Measurements from ENCODE around the gene CLIC4.
"Not testable (repeated sequence)": the region's sequence is repeated elsewhere in the genome, so short reads cannot be mapped to it uniquely, and the experiment has no call there.

Gene CLIC4

GRCh38 chr1:24875257-24875656 is 130.0 kb downstream of the CLIC4 start:
- no peak for DNase-seq (ENCODE audit: low read depth in 2 of 2)

GRCh38 chr1:24875991-24876506 is 130.8 kb downstream of the CLIC4 start:
- no peak for DNase-seq (ENCODE audit: low read depth in 2 of 2)

- no peak for DNase-seq (ENCODE audit: low read depth in 2 of 2)
Measured at GRCh38 chr1:24878045-24878444, 132.8 kb downstream of the CLIC4 start.

GRCh38 chr1:24878775-24879742 is 133.8 kb downstream of the CLIC4 start:
- no peak for DNase-seq (ENCODE audit: low read depth in 2 of 2)

GRCh38 chr1:24881034-24881433 is 135.8 kb downstream of the CLIC4 start:
- no peak for DNase-seq (ENCODE audit: low read depth in 2 of 2)

- no peak for DNase-seq (ENCODE audit: low read depth in 2 of 2)
Measured at GRCh38 chr1:24884751-24885150, 139.5 kb downstream of the CLIC4 start.

- DNase-seq (ENCODE audit: low read depth in 2 of 2): no peak
Measured at GRCh38 chr1:24886241-24886640, 141.0 kb downstream of the CLIC4 start.

GRCh38 chr1:24888061-24888970 is 143.1 kb downstream of the CLIC4 start:
- no peak for DNase-seq (ENCODE audit: low read depth in 2 of 2)

- DNase-seq (ENCODE audit: low read depth in 2 of 2): no peak
Measured at GRCh38 chr1:24888971-24889676, 143.9 kb downstream of the CLIC4 start.

- DNase-seq (ENCODE audit: low read depth in 2 of 2): no peak
Measured at GRCh38 chr1:24890887-24891286, 145.6 kb downstream of the CLIC4 start.

- not testable (repeated sequence) for DNase-seq (ENCODE audit: low read depth in 2 of 2)
Measured at GRCh38 chr1:24891367-24891766, 146.1 kb downstream of the CLIC4 start.

- no peak for DNase-seq (ENCODE audit: low read depth in 2 of 2)
Measured at GRCh38 chr1:24892188-24893153, 147.2 kb downstream of the CLIC4 start.

- DNase-seq (ENCODE audit: low read depth in 2 of 2): no peak
Measured at GRCh38 chr1:24893431-24893830, 148.2 kb downstream of the CLIC4 start.

Measured in stimulated activated CD8-positive, alpha-beta memory T cell treated with anti-CD3 and anti-CD28 coated beads, Interleukin-2, amount 100 ng/mL, for 1 hour (primary cell).